Posterior vena cava (tissue), 2 donors: Measurements from ENCODE around the gene THAP4. TPM values are rescaled to one million over a fixed set of nuclear protein-coding genes. Genes with fewer than 3 reads are reported as not detected.

Source experiments
- DNase-seq: peaks from one replicate; pipeline ENCODE4 v3.0.0-alpha.2; 2020; ENCODE audit warnings: low spot score
- intact Hi-C, 2 donors: fragments of 100-400 bp; cut with DNase I; formaldehyde crosslinking; loops; one replicate each; pipeline versions ENCODE4 v1.14.1 to v1.14.2; 2022 to 2023
- total RNA-seq, 2 donors: library from RNA; stranded (reverse); fragmentation: NEBNext Ultra II Directional; extraction: Animal tissue kit (Norgen Biotek cat#: 25700); gene quantifications; one replicate each; pipeline ENCODE4 v1.2.1, GENCODE V29; 2021
- donor health status: DM: yes; HTN: yes; CAD: no.
- donor health status: DM: yes; HTN: yes; CAD: no.

THAP4 gene
- total RNA-seq, 2 donors from 2014 or later, result 31.2 to 32.1 TPM

GRCh38 chr2:241617431-241618154 is 19.4 kb downstream of the THAP4 start:
- no peak for DNase-seq
- intact Hi-C loops, result no loop called here

- intact Hi-C loops, result no loop called here
- DNase-seq, result no peak
Observed at GRCh38 chr2:241616168-241617125, 20.5 kb downstream of the THAP4 start.

GRCh38 chr2:241615522-241616052 is 21.4 kb downstream of the THAP4 start:
- intact Hi-C loops, result no loop called here
- no peak for DNase-seq

- intact Hi-C loops, result no loop called here
- DNase-seq, result no peak
Observed at GRCh38 chr2:241615041-241615440, 21.9 kb downstream of the THAP4 start.

- intact Hi-C loops, result no loop called here
- DNase-seq, result no peak
Observed at GRCh38 chr2:241613017-241613780, 23.8 kb downstream of the THAP4 start.

GRCh38 chr2:241612156-241613016 is 24.6 kb downstream of the THAP4 start:
- intact Hi-C loops, result no loop called here
- peak; percentile 51 for DNase-seq

- DNase-seq, result peak; percentile 62
- intact Hi-C loops, result no loop called here
Observed at GRCh38 chr2:241611062-241611461, 25.9 kb downstream of the THAP4 start.

GRCh38 chr2:241609859-241610793 is 26.8 kb downstream of the THAP4 start:
- DNase-seq, result peak; percentile 95
- intact Hi-C loops, result no loop called here

GRCh38 chr2:241608881-241609280 is 28.1 kb downstream of the THAP4 start:
- intact Hi-C loops, result no loop called here

GRCh38 chr2:241607162-241607885 is 29.6 kb downstream of the THAP4 start:
- intact Hi-C loops, result no loop called here
- peak; percentile 28 for DNase-seq

More at GRCh38 chr2:241608881-241609280, 28.1 kb downstream of the THAP4 start:
- DNase-seq, result peak; percentile 76

GRCh38 chr2:241606186-241606585 is 30.8 kb downstream of the THAP4 start:
- intact Hi-C loops, result no loop called here
- peak; percentile 65 for DNase-seq

- intact Hi-C loops, result no loop called here
- no peak for DNase-seq
Observed at GRCh38 chr2:241603686-241604085, 33.3 kb downstream of the THAP4 start.

- peak; percentile 57 for DNase-seq
- intact Hi-C loops, result no loop called here
Observed at GRCh38 chr2:241602720-241603119, 34.2 kb downstream of the THAP4 start.

- DNase-seq, result peak; percentile 49
- intact Hi-C loops, result no loop called here
Observed at GRCh38 chr2:241601841-241602240, 35.1 kb downstream of the THAP4 start.

- intact Hi-C loops, result no loop called here
- peak; percentile 30 for DNase-seq
Observed at GRCh38 chr2:241599615-241600014, 37.3 kb downstream of the THAP4 start.

GRCh38 chr2:241598487-241598886 is 38.5 kb downstream of the THAP4 start:
- intact Hi-C loops, result no loop called here
- peak; percentile 32 for DNase-seq

- peak; percentile 36 for DNase-seq
- intact Hi-C loops, result no loop called here
Observed at GRCh38 chr2:241598061-241598460, 38.9 kb downstream of the THAP4 start.
